Measurements from ENCODE around the gene TXNIP.

DNA sequence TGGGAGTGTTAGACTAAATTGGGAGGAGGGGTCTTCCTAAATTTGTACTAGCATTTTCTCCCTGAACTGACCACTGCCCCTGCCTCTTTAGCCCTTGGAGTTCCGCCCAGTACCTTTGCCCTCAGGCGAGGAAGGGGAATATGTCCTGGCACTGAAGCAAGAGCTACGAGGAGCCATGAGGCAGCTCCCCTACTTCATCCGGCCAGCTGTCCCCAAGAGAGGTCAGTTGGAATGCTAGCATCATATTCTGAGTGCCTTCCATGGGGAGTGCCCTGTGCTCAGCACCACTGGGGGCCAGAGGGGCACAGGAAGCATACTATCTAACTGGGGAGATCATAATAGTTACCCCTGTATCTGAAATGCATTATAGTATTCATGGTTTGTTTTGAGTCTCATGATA lies 21.2 kb downstream of the TXNIP start:
- TF ChIP-seq, protein P1, sequence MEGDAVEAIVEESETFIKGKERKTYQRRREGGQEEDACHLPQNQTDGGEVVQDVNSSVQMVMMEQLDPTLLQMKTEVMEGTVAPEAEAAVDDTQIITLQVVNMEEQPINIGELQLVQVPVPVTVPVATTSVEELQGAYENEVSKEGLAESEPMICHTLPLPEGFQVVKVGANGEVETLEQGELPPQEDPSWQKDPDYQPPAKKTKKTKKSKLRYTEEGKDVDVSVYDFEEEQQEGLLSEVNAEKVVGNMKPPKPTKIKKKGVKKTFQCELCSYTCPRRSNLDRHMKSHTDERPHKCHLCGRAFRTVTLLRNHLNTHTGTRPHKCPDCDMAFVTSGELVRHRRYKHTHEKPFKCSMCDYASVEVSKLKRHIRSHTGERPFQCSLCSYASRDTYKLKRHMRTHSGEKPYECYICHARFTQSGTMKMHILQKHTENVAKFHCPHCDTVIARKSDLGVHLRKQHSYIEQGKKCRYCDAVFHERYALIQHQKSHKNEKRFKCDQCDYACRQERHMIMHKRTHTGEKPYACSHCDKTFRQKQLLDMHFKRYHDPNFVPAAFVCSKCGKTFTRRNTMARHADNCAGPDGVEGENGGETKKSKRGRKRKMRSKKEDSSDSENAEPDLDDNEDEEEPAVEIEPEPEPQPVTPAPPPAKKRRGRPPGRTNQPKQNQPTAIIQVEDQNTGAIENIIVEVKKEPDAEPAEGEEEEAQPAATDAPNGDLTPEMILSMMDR (IDR thresholded peaks at IDR 0.05) = no peak
- no peak for TF ChIP-seq POLR2A (IDR thresholded peaks at IDR 0.05)
